ENCODE results near the gene DAAM2.

Gene DAAM2

DNA sequence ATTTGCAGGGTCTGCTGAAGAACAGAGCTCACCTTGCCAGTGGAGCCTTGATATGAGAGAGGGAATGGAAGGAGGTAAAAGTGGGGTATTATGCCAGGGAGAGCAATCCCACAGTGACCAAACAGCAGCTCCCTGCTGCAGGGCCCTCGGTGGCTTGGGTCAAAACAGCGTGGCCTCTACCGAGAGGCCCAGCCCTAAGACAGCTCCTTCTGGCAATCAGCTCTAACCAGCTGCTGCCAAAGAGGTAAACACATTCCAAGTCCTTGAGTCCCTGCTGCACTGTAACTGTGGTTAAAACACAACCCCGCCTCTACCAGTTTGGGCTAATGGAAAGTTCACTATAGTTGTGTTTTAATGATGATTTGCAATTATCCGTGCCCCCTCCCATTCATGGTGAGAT, 1.4 kb upstream of the DAAM2 start:
- Histone ChIP-seq H3K27me3 (ENCODE audit: insufficient read depth, insufficient read length) (peaks cover 6% of the 10 kb centered on the region), H3K4me1 (ENCODE audit: insufficient read depth, insufficient read length) (no peaks in the 10 kb centered on the region), H3K9ac (ENCODE audit: insufficient read length, low read depth) (no peak overlapping the region), H3K4me3 (ENCODE audit: insufficient read length, low read depth) (no peak overlapping the region), H3K9me3 (ENCODE audit: insufficient read depth, low read length) (no peaks in the 10 kb centered on the region), H3K36me3 (ENCODE audit: insufficient read depth, insufficient read length, low read length) (peaks cover 6% of the 10 kb centered on the region)
- no peak for TF ChIP-seq SUZ12 (IDR thresholded peaks at IDR 0.05; ENCODE audit: extremely low read depth, insufficient read depth, insufficient read length)
- TF ChIP-seq YY1 (IDR thresholded peaks at IDR 0.05; ENCODE audit: insufficient read depth, insufficient read length): no peak
- no peak for TF ChIP-seq ZNF274 (IDR thresholded peaks at IDR 0.05; ENCODE audit: low read depth, low read length)
- no peak for DNase-seq (ENCODE audit: low read depth, low spot score)

DNA sequence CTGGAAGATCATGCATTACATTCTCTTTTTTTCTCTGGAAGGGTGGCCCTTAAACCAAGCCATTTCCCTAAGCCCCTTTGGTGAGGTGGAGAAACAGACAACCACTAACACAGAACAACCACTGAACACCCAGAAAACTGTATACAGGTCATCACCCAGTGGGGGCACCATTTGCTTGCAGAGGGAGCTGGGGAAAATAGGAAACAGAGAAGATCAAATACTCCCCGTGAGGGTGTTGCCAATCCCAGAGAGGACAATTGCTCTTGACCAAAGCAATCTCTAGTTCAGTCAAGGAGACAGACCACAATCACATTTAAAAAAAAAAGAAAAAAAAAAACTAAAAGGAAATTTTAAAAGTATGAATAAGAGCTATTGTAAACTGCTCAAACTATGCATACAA, 865 bp upstream of the DAAM2 start:
- Histone ChIP-seq H3K4me3 (ENCODE audit: insufficient read length, low read depth) (no peak overlapping the region), H3K4me1 (ENCODE audit: insufficient read depth, insufficient read length) (no peaks in the 10 kb centered on the region), H3K36me3 (ENCODE audit: insufficient read depth, insufficient read length, low read length) (peaks cover 6% of the 10 kb centered on the region), H3K27me3 (ENCODE audit: insufficient read depth, insufficient read length) (peaks cover 6% of the 10 kb centered on the region), H3K9ac (ENCODE audit: insufficient read length, low read depth) (no peak overlapping the region), H3K9me3 (ENCODE audit: insufficient read depth, low read length) (no peaks in the 10 kb centered on the region)
- no peak for TF ChIP-seq YY1 (IDR thresholded peaks at IDR 0.05; ENCODE audit: insufficient read depth, insufficient read length)
- no peak for TF ChIP-seq SUZ12 (IDR thresholded peaks at IDR 0.05; ENCODE audit: extremely low read depth, insufficient read depth, insufficient read length)
- TF ChIP-seq ZNF274 (IDR thresholded peaks at IDR 0.05; ENCODE audit: low read depth, low read length): no peak
- no peak for DNase-seq (ENCODE audit: low read depth, low spot score)

DNA sequence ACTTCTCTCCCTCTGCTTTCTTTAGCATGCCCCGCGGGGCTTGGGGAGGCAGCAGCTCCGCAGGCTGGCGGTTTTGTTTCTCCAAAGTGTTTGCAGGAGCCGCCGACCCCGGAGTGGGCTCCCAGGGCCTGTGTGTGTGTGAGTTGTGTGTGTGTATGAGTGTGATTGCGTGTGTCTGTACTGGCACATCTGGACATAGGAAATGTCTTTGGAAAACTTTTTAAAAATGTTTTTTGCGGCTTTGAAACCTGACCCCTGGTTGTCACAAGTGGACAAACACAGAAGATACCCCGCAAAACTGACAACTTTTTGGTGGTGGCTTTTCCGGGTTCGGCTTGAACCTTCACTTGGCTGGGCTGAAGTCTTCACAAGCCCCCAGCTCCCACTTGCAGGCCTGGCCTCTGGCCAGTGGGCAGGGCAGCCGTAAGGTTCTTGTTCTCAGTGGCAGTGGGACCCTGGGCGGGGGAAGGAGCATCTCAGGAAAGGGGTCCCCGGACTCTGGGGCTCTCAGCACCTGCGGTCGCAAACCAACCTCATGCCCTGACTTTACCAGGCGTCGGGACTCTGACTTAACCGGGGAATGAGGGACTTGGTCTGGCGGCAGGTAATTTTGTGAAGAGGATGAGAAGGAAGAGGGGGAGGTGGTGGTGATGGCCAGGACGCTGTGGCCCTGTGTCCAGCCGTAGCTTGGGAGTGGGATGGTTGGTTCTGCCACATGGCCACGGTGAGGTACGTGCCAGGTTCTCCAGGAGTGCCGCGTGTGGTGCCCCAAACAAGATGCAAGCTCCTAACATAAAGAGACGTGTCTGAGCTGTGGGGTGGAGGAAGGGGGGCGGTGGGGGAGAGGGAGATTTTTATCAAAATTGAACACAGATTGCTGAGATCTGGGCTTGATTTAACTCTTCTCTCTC, 619 bp downstream of the DAAM2 start:
- no peaks in the 10 kb centered on the region for H3K9me3 ChIP-seq (ENCODE audit: insufficient read depth, low read length)
- TF ChIP-seq ZNF274 (IDR thresholded peaks at IDR 0.05; ENCODE audit: low read depth, low read length): no peak
- TF ChIP-seq YY1 (IDR thresholded peaks at IDR 0.05; ENCODE audit: insufficient read depth, insufficient read length): no peak
- no peak for TF ChIP-seq SUZ12 (IDR thresholded peaks at IDR 0.05; ENCODE audit: extremely low read depth, insufficient read depth, insufficient read length)
- no peaks in the 10 kb centered on the region for H3K4me1 ChIP-seq (ENCODE audit: insufficient read depth, insufficient read length)
- H3K36me3 ChIP-seq (ENCODE audit: insufficient read depth, insufficient read length, low read length): peaks cover 9% of the 10 kb centered on the region
- peaks cover 6% of the 10 kb centered on the region for H3K27me3 ChIP-seq (ENCODE audit: insufficient read depth, insufficient read length)
- H3K9ac ChIP-seq (ENCODE audit: insufficient read length, low read depth): peak overlapping the region; percentile 78
- no peak for DNase-seq (ENCODE audit: low read depth, low spot score)
- peak overlapping the region; percentile 48 for H3K4me3 ChIP-seq (ENCODE audit: insufficient read length, low read depth)

DNA sequence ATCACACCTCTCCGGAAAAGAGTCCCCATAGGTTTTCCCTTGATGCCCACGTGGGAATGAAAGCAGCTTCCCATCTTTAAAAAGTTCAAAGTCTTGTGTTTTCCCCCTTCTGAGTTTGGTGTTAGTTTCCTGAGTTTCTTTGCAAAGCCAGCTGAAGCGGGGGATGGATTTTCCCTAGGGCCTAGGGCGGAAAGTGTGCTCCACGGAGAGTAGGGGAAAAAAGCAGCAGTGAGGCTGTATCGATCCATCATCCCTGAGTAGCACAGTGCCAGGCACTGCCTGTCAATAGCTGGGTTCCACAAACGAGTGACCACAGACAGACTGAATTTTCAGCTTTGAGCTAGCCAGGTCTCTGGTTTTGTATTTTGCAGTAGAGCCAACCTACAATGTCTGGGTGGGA, 1.3 kb downstream of the DAAM2 start:
- no peak for TF ChIP-seq SUZ12 (IDR thresholded peaks at IDR 0.05; ENCODE audit: extremely low read depth, insufficient read depth, insufficient read length)
- no peak for TF ChIP-seq YY1 (IDR thresholded peaks at IDR 0.05; ENCODE audit: insufficient read depth, insufficient read length)
- TF ChIP-seq ZNF274 (IDR thresholded peaks at IDR 0.05; ENCODE audit: low read depth, low read length): no peak
- H3K36me3 ChIP-seq (ENCODE audit: insufficient read depth, insufficient read length, low read length): peaks cover 9% of the 10 kb centered on the region
- no peak for DNase-seq (ENCODE audit: low read depth, low spot score)
- H3K27me3 ChIP-seq (ENCODE audit: insufficient read depth, insufficient read length): peaks cover 6% of the 10 kb centered on the region
- H3K9me3 ChIP-seq (ENCODE audit: insufficient read depth, low read length): no peaks in the 10 kb centered on the region
- H3K4me1 ChIP-seq (ENCODE audit: insufficient read depth, insufficient read length): no peaks in the 10 kb centered on the region
- H3K4me3 ChIP-seq (ENCODE audit: insufficient read length, low read depth): no peak overlapping the region
- no peak overlapping the region for H3K9ac ChIP-seq (ENCODE audit: insufficient read length, low read depth)

DNA sequence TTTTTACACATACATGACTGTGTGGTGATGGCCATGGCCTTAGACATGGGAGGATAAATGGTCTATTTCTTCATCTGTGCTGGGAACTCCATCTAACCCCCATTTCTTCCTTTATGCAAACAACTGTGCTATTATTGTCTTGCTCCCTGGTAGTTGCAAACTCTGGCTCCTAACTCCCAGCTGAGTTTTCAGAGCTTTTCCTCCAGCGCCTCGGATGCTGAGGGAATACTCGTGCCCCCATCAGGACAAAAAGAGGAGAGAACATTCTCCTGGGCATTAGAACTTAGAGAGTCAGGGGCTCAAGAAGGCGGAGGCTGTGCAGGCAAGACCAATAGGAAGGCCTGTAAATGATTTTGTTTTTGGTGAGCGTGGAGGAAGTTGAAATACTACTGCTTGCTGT, 2.1 kb downstream of the DAAM2 start:
- no peaks in the 10 kb centered on the region for H3K4me1 ChIP-seq (ENCODE audit: insufficient read depth, insufficient read length)
- no peaks in the 10 kb centered on the region for H3K9me3 ChIP-seq (ENCODE audit: insufficient read depth, low read length)
- no peak overlapping the region for H3K4me3 ChIP-seq (ENCODE audit: insufficient read length, low read depth)
- H3K27me3 ChIP-seq (ENCODE audit: insufficient read depth, insufficient read length): peaks cover 6% of the 10 kb centered on the region
- H3K9ac ChIP-seq (ENCODE audit: insufficient read length, low read depth): no peak overlapping the region
- TF ChIP-seq YY1 (IDR thresholded peaks at IDR 0.05; ENCODE audit: insufficient read depth, insufficient read length): no peak
- TF ChIP-seq ZNF274 (IDR thresholded peaks at IDR 0.05; ENCODE audit: low read depth, low read length): no peak
- TF ChIP-seq SUZ12 (IDR thresholded peaks at IDR 0.05; ENCODE audit: extremely low read depth, insufficient read depth, insufficient read length): no peak
- peaks cover 9% of the 10 kb centered on the region for H3K36me3 ChIP-seq (ENCODE audit: insufficient read depth, insufficient read length, low read length)
- DNase-seq (ENCODE audit: low read depth, low spot score): no peak

DNA sequence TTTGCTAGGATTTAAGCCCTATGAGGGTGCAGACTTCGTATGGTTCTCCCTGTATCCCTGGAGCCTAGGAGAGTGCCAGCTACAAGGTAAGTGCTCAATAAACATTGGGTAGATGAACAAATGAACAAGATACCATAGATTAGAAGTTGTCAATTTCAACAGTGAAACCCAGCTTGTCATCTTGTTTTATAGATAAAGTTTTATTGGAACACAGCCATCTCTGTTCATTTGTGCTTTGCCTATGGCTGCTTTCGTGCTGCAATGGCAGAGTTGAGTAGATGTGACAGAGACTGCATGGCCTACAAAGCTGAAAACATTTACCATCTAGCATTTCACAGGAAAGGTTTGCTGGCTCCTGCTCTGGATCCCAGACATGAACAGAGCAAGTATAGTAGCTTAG, 5.6 kb downstream of the DAAM2 start:
- DNase-seq (ENCODE audit: low read depth, low spot score): no peak
- no peaks in the 10 kb centered on the region for H3K9me3 ChIP-seq (ENCODE audit: insufficient read depth, low read length)

More for the DNA sequence above, 5.6 kb downstream of the DAAM2 start:
- Histone ChIP-seq H3K4me1 (ENCODE audit: insufficient read depth, insufficient read length) (no peaks in the 10 kb centered on the region), H3K4me3 (ENCODE audit: insufficient read length, low read depth) (no peak overlapping the region), H3K9ac (ENCODE audit: insufficient read length, low read depth) (no peak overlapping the region), H3K36me3 (ENCODE audit: insufficient read depth, insufficient read length, low read length) (peaks cover 9% of the 10 kb centered on the region), H3K27me3 (ENCODE audit: insufficient read depth, insufficient read length) (peaks cover 4% of the 10 kb centered on the region)
- TF ChIP-seq ZNF274 (IDR thresholded peaks at IDR 0.05; ENCODE audit: low read depth, low read length) (no peak), YY1 (IDR thresholded peaks at IDR 0.05; ENCODE audit: insufficient read depth, insufficient read length) (no peak), SUZ12 (IDR thresholded peaks at IDR 0.05; ENCODE audit: extremely low read depth, insufficient read depth, insufficient read length) (no peak)

All from NT2/D1 (cell line).